AG04450 (cell line): ENCODE results near the gene CHD1L. TPM values are rescaled to one million over a fixed set of nuclear protein-coding genes. Genes with fewer than 3 reads are reported as not detected.
"Not testable (repeated sequence)": the region's sequence is repeated elsewhere in the genome, so short reads cannot be mapped to it uniquely, and the experiment has no call there.

Experiments
- CTCF ChIA-PET: fragments of 300-600, 350-600 bp; formaldehyde crosslinking; extraction: SDS; loops from one replicate; lab custom pipeline; 2022; ENCODE audit warnings: antibody characterized with exemption, inconsistent platforms; lab: Charles Lee
- POLR2A ChIA-PET: fragments of 350-600 bp; formaldehyde crosslinking; extraction: SDS; loops from one replicate; lab custom pipeline; 2021; ENCODE audit warnings: antibody characterized with exemption, inconsistent platforms; lab: Yijun Ruan, JAX
- DNase-seq: peaks from one replicate; pipeline ENCODE4 v3.0.0-alpha.2; 2011; ENCODE audit warnings: low read depth, low spot score
- H3K27ac ChIP-seq: one replicate; pipeline ENCODE4 v1.5.1; 2012; ENCODE audit warnings: low read depth, low read length, control low read depth
- H3K27me3 ChIP-seq: one replicate; pipeline ENCODE4 v1.6.0; 2012; ENCODE audit warnings: low read length; ENCODE audit not compliant: control insufficient read depth, insufficient read depth
- H3K4me3 ChIP-seq: 2 replicates; pipeline ENCODE4 v1.5.1; 2011; ENCODE audit warnings: mild to moderate bottlenecking, low read depth, low read length, control low read depth
- H3K9me3 ChIP-seq: 2 replicates; pipeline ENCODE4 v1.5.1; 2012; ENCODE audit warnings: low read length; ENCODE audit not compliant: control insufficient read depth, insufficient read depth
- CTCF ChIP-seq: IDR thresholded peaks from 2 replicates; pipeline ENCODE4 v1.5.1; 2011; ENCODE audit warnings: low read depth, low read length, control low read depth, inconsistent platforms
- polyA plus RNA-seq: library from polyadenylated mRNA; depleted of rRNA; stranded (reverse); fragments of >200 nt; gene quantifications from 2 replicates; pipeline ENCODE4 v1.2.3, GENCODE V29; 2011

CHD1L gene
- polyA plus RNA-seq, 1 experiment = 40.1 TPM

- Histone ChIP-seq H3K4me3 (no peak overlapping the region), H3K27me3 (no peaks in the 10 kb centered on the region), H3K27ac (no peak overlapping the region), H3K9me3 (peaks cover 4% of the 10 kb centered on the region)
- no peak for DNase-seq
- TF ChIP-seq CTCF = no peak
- ChIA-PET POLR2A (no interaction called here), CTCF (no interaction called here)
These were observed 74.5 kb downstream of the CHD1L start for GRCh38 chr1:147316968-147317367.

- H3K27me3 ChIP-seq, POLR2A ChIA-PET, CTCF ChIA-PET, H3K4me3 ChIP-seq, DNase-seq, H3K9me3 ChIP-seq, H3K27ac ChIP-seq: not testable (repeated sequence)
These were observed 84.6 kb downstream of the CHD1L start for GRCh38 chr1:147326933-147327687.

GRCh38 chr1:147334292-147334691 is 91.8 kb downstream of the CHD1L start:
- CTCF ChIA-PET = interaction anchor here (1.1 kb wide), 1 partner anchor 56 kb away, joined by 3 read pairs; no protein-coding TSS in a partner anchor
- Histone ChIP-seq H3K27me3 (no peaks in the 10 kb centered on the region), H3K4me3 (no peak overlapping the region), H3K9me3 (no peaks in the 10 kb centered on the region), H3K27ac (no peak overlapping the region)
- POLR2A ChIA-PET = no interaction called here
- DNase-seq = no peak
- no peak for TF ChIP-seq CTCF

GRCh38 chr1:147336291-147336690 is 93.8 kb downstream of the CHD1L start:
- Histone ChIP-seq H3K4me3 (no peak overlapping the region), H3K27ac (no peak overlapping the region), H3K9me3 (no peaks in the 10 kb centered on the region), H3K27me3 (no peaks in the 10 kb centered on the region)
- ChIA-PET CTCF (interaction anchor here (1.3 kb wide), 1 partner anchor 62 kb away, joined by 4 read pairs; no protein-coding TSS in a partner anchor), POLR2A (no interaction called here)
- TF ChIP-seq CTCF = no peak
- no peak for DNase-seq

- no peak for DNase-seq
- Histone ChIP-seq H3K27ac (no peak overlapping the region), H3K9me3 (no peaks in the 10 kb centered on the region), H3K4me3 (no peak overlapping the region), H3K27me3 (no peaks in the 10 kb centered on the region)
- POLR2A ChIA-PET = no interaction called here
- TF ChIP-seq CTCF = no peak
- CTCF ChIA-PET = interaction anchor here (1.3 kb wide), 1 partner anchor 63 kb away, joined by 4 read pairs; no protein-coding TSS in a partner anchor
These were observed 94.7 kb downstream of the CHD1L start for GRCh38 chr1:147337040-147337630.
